GM12872 (cell line): ENCODE results near the gene OLFML1.

Source experiments
- CTCF ChIP-seq: IDR thresholded peaks from 3 replicates; pipeline ENCODE4 v1.5.1; 2011; ENCODE audit warnings: low read depth, mild to moderate bottlenecking, low read length, moderate library complexity; ENCODE audit not compliant: insufficient read depth

The OLFML1 gene

GRCh38 chr11:7532405-7533145 is 47.3 kb downstream of the OLFML1 start:
- TF ChIP-seq CTCF: no peak

- no peak for TF ChIP-seq CTCF
Observed at GRCh38 chr11:7533199-7534041, 48.1 kb downstream of the OLFML1 start.

- no peak for TF ChIP-seq CTCF
Observed at GRCh38 chr11:7534042-7534378, 48.7 kb downstream of the OLFML1 start.

GRCh38 chr11:7536100-7536499 is 50.8 kb downstream of the OLFML1 start:
- TF ChIP-seq CTCF: peak; percentile 45; the same call in 2 of the 3 replicates

GRCh38 chr11:7537265-7537664 is 52.0 kb downstream of the OLFML1 start:
- TF ChIP-seq CTCF: no peak

- TF ChIP-seq CTCF: no peak
Observed at GRCh38 chr11:7538031-7538430, 52.7 kb downstream of the OLFML1 start.
